ENCODE measurements around the gene PLAC9.

DNA sequence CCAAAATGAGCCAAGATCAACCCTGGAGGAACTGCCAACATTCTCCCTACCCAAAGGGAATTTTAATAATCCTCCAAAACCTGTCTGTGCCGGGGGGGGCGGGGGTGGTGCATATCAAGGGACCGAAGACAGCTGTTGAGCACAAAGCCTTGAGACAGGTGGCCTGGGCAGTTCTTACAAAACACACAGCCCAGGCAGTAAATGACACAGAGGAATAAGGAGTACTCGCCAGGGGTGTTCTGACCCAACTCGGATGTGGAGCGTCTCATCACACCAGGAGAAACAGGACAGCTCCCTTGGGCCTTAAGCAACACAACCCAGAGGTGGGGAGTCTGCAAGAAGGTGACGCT, 35.6 kb downstream of the PLAC9 start:
- TF ChIP-seq, protein P1, sequence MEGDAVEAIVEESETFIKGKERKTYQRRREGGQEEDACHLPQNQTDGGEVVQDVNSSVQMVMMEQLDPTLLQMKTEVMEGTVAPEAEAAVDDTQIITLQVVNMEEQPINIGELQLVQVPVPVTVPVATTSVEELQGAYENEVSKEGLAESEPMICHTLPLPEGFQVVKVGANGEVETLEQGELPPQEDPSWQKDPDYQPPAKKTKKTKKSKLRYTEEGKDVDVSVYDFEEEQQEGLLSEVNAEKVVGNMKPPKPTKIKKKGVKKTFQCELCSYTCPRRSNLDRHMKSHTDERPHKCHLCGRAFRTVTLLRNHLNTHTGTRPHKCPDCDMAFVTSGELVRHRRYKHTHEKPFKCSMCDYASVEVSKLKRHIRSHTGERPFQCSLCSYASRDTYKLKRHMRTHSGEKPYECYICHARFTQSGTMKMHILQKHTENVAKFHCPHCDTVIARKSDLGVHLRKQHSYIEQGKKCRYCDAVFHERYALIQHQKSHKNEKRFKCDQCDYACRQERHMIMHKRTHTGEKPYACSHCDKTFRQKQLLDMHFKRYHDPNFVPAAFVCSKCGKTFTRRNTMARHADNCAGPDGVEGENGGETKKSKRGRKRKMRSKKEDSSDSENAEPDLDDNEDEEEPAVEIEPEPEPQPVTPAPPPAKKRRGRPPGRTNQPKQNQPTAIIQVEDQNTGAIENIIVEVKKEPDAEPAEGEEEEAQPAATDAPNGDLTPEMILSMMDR (IDR thresholded peaks at IDR 0.05), result no peak
- no peak for TF ChIP-seq EZH2 (IDR thresholded peaks at IDR 0.05)

All from neural progenitor cell (in vitro differentiated cells).